ENCODE data around the gene NCS1. TPM values are rescaled to one million over a fixed set of nuclear protein-coding genes. Genes with fewer than 3 reads are reported as not detected.

Gene NCS1
- total RNA-seq, 1 donor: 0.27 TPM

DNA sequence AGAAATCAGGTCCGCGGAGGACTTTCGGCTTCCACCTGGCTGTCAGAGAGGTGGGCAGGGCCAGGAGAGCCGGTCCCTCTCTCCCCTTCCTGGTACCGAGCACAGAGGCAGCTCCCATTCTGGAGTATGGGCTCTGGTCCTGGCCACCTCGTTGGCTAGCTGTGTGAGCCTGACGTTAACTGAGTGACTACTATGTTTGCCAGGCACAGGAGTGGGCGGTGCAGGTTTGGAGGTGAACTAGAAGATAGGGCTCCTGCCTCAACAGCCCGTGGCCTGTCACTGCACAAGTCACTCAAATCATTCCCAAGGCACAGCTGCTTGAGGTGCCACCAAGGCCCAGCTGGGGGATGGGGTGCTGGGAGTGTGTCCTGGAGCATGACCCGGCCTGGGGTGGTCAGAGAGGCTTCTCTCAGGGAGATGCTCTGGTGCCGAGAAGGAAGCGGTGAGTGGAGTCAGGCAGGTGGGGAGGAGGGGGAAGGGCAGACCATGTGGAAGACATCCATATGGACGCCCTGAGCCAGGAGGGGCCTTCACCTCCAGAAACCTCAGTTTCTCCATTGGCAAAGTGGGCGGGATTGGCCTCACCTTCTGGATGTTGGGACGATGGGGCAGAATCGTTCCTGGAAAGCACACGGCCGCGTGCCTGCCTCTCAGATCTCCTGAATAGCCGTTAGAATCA, 39.5 kb downstream of the NCS1 start:
- DNase-seq (ENCODE audit: low read depth in 2 of 3, low spot score in 2 of 3): no peak

DNA sequence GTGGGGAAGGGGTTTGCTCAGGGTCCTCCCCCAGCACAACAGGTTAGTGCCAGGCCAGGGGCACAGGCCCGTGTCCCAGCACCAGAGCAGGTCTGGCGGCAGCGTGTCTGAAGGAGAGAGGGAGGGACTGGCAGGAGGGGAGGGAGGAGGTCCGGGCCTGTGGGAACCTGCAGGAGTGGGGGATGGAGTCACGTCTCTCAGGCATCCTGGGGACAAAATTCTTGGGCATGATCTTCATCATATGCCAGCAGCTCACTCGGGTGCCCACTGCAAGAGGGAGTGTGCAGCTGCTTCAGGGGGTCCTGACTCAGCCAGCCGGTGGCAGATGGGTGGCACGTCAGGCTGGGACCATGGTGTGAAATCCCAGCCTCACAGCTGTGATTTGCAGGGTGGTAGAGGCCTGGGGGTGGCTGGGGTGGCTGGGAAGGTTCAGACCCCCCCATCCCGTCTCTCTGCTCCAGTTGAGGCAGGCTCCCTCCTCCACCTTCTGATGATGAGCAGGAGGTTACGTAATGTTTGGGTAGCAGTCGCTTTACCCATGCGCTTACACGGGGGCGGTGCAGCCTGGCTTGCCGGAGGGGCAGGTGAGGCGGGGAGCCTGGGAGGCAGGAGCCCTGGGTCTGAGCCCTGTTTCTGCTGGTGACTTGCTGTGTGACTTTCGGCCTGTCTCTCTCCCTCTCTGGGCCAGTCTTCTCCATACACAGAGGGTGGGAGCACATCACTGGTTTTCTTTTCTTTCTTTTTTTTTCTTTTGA, 40.5 kb downstream of the NCS1 start:
- no peak for DNase-seq (ENCODE audit: low read depth in 2 of 3, low spot score in 2 of 3)

DNA sequence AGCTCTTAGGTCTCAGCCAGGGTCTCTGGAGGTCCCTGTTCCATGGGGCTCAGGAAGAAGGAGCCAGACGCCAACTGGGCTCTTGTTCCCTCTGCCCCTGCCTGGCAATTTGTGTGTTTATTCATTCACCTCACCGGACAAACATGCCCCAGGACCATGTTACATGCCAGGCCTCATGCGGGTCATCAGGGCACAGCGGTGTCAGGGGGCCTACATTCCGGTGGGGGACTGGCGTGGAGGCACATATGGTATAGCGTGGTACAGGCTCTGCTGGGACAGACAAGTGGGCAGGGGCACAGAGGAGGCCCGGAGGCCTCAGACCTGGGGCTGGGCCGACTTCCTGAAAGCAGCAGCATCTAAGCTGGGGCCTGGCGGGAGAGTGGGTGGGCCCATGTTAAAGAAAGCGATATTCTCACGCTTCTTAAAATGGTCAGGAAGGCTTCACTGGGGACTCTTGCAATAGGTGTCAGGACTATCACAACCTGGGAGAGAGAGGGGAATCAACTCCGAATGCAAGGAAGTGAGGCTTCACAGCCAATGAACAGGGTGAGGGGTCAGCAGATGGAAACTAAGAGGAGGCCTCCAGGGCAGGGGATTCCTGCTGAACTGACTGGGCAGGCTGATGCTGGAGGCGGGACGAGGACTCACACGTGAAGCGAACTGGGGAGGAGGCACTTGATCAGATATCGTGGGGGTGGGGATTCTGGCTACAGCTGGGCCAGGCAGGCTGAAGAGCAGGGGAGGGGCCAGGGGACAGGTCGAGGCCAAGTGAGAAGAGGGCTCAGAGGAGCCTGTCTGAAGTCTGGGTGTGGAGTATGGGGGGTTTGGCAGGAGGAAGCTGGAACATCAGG, 41.9 kb downstream of the NCS1 start:
- no peak for DNase-seq (ENCODE audit: low read depth in 2 of 3, low spot score in 2 of 3)

DNA sequence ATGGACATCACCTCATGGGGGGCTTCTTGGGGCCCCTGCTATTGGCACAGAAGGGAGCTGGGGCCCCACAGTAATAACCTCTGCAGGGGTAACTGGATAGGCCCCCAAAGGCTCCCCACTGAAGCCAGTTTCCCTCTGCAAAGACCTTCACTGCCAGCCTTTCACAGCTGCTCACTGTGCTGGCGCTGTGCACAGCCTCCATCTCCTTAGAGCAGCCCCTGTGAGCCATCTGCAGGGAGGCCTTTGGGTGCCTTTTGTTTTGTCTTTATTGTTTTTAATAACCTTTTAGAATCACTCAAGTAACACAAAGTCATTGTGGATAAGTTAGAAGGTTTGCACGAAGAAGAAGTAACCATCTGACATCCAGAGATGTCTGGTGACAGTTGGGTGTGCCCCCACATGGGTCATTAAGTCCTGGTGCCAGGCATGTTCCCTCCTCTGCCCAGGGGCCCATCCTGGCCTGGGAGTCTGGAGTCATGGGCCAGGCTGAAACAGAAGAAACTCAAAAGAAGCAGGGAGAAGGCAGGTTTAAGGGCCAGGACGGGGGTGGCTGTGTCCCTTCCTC, 42.7 kb downstream of the NCS1 start:
- DNase-seq (ENCODE audit: low read depth in 2 of 3, low spot score in 2 of 3): no peak

DNA sequence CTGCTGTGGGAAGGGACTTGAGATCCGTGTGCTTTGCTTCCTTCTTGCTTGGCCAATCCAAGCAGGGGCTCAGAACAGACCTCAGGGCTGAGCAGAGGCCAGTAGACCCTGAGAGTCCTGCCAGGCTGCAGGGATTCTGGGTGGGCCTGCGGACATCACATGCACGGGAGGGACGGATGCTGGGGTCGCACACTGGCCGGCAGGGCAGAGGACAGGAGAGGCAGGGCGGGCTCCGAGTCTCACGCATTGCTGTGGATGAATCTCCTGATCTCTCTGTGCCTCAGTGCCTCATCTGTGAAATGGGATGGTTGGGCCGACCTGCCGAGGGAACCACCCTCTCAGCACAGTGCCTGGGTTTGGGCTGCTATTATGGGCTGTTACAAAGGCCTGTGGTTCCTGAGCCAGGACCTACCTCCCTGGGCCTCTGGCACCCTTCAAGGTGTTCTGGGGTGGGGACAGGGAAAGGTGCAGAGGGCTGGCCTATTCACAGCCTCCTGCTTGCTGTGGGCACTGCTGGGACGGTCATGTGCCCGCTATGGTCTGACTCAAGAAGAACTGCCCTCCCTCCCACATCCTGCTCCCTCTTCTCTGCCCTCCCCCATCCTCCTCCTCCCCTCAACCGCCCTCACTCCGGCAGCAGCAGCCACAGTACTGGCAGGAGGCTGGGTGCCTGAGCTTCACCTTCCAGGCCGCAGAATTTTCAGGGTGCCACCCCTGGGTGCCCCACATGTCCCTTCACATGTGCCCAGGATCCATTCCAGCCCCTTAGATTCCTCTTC, 43.3 kb downstream of the NCS1 start:
- no peak for DNase-seq (ENCODE audit: low read depth in 2 of 3, low spot score in 2 of 3)

DNA sequence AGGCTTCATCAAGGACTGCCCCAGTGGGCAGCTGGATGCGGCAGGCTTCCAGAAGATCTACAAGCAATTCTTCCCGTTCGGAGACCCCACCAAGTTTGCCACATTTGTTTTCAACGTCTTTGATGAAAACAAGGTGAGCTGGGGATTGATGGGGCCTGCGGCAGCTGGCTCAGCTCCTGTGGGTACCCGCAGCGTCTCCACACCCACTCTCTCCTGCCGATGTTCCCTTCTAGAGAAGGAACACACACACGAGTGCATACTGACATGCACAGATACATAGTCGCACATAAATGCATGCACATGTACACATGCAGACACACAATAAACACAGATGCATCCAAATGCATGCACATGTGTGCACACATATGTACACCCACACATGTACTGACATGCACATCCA, 45.6 kb downstream of the NCS1 start:
- no peak for DNase-seq (ENCODE audit: low read depth in 2 of 3, low spot score in 2 of 3)

DNA sequence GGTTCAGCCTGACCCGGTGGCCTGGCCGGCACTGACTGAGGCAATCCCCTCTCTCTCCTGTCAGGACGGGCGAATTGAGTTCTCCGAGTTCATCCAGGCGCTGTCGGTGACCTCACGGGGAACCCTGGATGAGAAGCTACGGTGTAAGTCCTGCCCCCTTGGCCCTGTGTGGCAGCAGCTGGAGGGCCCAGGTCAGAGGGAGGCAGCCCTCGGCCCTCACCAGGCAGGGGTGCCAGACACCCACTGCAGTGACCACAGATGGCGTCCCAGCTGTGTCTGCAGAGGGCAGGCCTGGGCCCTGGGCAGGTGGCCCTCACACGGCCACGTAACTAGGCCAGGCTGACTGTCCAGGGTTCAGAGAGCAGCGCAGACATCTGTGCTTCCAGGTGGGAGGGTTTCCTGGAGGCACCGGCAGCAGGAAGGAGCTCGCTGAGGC, 47.5 kb downstream of the NCS1 start:
- no peak for DNase-seq (ENCODE audit: low read depth in 2 of 3, low spot score in 2 of 3)

DNA sequence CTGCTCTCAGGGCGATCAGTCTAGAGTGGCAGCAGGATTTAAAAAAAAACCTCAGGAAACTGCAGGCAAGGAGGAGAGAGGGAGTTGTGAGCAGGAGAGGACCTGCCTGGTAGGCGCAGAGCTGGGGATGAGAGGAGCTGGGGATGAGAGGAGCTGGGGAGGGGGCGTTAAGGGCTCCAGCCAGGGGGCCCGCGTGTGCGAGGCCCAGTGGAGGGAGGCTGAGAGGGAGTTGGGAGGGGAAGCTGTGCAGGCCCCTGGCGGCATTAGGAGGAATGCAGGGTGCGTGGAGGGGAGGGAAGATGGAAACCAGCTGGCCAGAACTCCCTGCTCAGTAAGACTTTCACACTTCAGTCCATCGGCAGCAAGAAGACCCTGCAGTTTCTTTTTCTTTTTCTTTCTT, 48.1 kb downstream of the NCS1 start:
- no peak for DNase-seq (ENCODE audit: low read depth in 2 of 3, low spot score in 2 of 3)

DNA sequence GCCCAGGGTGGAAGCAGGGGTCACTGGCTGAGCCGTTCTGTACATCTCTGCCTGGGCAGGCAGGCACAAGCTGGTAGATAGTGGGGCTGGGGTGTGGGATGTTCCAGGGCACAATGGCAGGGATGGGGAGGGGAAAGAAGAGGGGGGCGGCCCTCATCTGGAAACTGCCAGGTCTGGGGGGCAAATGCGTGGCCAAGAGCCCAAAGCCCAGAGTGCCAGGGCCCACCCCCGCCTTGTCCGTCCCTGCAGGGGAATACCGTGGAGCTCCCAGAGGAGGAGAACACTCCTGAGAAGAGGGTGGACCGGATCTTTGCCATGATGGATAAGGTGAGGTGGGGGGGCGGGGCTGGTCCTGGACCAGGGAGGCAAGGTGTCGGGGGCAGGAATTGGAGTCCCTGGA, 50.6 kb downstream of the NCS1 start:
- DNase-seq (ENCODE audit: low read depth in 2 of 3, low spot score in 2 of 3): no peak

DNA sequence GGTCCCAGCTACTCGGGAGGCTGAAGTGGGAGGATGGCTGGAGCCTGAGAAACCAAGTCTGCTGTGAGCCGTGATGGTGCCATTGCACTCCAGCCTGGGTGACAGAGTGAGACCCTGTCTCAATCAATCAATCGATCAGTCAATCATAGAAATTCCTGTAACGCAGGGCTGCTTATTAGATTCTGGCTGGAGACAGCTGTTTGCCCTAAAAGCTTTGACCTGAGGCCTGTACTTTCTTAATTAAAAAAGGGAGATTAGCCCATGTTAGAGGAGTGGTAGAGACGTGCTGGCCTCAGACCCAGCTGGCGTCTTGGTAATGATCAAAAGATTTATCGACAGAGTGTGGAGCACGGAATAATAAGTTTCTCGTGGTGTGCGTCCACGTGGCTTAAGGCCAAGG, 52.9 kb downstream of the NCS1 start:
- no peak for DNase-seq (ENCODE audit: low read depth in 2 of 3, low spot score in 2 of 3)

DNA sequence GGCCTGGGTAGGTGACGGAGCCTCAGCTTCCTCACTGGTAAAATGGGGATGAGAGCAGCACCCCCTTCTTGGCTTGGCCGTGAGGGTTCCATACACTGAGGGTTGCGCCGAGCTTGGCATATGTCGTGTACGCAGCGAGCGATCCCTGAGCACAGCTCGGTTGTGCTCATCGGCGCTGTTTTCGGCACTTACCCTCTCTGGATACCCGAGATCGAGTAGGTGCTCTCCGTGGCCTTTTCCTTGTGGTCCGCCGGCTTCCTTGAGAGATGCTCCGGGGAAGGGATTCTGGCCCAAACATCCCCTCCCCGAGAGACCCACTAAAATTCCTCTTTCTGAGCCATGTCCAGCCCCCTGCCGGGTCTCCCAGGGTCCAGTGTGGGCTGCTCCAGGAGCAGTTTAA, 53.4 kb downstream of the NCS1 start:
- DNase-seq (ENCODE audit: low read depth in 2 of 3, low spot score in 2 of 3): no peak

DNA sequence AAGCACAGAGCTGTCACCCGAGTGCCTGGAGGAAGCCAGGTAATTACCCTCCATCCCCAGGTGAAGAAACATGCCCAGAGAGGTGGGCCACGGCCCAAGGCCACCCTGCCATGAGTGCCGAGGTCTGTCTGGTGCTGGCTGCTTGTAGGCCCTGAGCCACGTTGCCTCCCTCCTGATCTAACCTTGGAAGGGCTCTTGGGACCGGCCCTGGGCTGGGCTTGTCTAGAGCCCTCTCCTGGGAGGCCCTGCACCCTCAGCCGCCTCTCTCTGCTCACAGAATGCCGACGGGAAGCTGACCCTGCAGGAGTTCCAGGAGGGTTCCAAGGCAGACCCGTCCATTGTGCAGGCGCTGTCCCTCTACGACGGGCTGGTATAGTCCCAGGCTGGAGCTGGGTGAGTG, 53.9 kb downstream of the NCS1 start:
- no peak for DNase-seq (ENCODE audit: low read depth in 2 of 3, low spot score in 2 of 3)

DNA sequence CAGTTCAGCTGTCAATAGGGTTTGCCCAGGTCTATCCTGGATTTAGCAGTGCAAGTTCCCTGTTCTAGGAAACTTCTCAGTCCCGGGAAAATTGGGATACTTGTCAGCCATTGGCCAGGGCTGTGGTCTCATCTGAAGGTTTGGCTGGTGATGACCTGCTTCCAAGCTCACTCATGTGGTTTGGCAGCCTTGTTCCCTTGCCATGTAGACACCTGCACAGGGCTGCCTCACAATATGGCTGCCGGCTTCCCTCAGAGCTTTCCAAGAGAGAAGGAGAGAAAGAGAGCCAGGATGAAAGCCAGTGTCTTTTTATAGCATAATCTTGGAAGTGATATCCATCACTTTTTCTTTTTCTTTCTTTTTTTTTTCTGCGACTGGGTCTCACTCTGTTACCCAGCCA, 55.6 kb downstream of the NCS1 start:
- no peak for DNase-seq (ENCODE audit: low read depth in 2 of 3, low spot score in 2 of 3)

DNA sequence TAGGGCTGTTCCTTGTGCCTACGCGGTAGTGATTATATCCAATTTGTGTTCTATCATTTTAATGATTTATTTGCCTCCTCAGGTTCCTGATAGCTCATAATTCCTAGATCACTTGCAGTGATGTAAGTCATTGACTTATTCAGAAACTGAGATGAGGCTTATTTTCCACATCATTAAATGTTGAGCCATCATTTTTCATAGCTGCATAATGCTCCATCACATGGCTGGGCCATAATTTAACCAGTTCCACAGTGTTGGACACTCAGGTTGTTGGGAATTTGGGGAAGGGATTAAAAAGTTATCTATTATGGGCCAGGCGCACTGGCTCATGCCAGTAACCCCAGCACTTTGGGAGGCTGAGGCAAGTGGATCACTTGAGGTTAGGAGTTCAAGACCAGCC, 57.6 kb downstream of the NCS1 start:
- no peak for DNase-seq (ENCODE audit: low read depth in 2 of 3, low spot score in 2 of 3)

DNA sequence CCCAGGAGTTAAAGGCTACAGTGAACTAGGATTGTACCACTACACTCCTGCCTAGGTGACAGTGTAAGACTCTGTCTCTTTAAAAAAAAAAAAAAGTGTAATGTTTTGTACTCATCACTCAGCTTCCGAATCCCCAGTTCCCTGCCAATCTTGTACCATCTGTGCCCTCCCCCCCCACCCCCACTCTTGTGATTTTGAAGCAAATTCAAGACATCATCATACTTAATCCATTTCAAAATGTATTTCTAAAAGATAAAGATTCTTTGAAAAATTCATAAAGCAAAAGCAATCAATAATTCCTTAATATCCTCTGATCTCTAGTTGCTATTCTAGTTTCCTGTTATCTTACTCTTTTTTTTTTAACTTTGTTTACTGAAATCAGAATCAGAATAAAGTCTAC, 58.4 kb downstream of the NCS1 start:
- no peak for DNase-seq (ENCODE audit: low read depth in 2 of 3, low spot score in 2 of 3)

DNA sequence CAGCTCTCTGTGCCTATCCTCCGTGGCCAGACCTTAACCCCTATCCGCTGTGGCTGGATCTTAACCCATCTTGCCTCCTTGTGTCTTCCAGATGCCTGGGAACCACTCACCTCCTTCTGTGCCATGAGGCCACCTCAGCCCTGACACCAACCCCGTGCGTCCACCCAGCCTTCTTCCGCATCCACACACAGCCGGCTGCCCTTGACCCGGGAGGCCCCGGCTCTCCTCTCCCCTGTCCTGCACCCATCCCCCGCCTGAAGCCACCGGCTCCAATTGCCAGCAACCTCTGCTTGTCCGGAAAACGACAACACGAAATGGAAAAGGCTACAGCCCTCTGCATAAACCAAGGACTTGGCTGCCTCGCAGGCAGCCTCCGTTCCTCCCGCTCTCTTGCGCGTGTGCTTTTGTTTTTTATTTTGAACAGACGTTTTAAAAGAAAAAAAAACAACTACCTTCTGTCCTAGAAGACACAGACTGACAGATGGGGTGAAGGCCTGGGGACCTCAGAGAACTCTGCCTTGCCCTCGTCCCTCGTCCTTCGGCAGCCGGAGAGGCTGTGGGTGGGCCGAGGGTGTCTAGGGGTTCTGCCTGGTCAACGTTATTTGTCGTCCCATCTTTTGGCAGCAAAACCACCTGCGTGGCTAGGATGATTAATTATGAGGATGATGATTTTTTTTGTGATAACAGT, 60.8 kb downstream of the NCS1 start:
- DNase-seq (ENCODE audit: low read depth in 2 of 3, low spot score in 2 of 3): no peak

DNA sequence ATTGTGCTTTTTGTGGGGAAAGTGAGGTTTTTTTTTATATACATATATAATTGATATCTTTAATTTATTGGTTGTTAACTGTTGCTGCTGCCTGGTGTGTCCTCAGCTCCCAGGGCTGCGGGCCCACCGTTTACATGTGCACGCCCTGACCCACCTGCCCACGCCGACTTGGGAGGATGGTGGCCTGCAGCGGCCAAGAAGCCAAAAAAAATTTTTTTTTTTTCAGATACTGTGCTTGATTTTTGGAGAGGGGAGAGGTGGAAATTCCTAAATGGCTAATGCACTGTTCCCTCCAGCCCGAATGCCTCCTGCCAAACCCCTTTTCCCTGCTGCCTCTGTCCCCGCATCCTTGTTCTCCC, 61.4 kb downstream of the NCS1 start:
- no peak for DNase-seq (ENCODE audit: low read depth in 2 of 3, low spot score in 2 of 3)

DNA sequence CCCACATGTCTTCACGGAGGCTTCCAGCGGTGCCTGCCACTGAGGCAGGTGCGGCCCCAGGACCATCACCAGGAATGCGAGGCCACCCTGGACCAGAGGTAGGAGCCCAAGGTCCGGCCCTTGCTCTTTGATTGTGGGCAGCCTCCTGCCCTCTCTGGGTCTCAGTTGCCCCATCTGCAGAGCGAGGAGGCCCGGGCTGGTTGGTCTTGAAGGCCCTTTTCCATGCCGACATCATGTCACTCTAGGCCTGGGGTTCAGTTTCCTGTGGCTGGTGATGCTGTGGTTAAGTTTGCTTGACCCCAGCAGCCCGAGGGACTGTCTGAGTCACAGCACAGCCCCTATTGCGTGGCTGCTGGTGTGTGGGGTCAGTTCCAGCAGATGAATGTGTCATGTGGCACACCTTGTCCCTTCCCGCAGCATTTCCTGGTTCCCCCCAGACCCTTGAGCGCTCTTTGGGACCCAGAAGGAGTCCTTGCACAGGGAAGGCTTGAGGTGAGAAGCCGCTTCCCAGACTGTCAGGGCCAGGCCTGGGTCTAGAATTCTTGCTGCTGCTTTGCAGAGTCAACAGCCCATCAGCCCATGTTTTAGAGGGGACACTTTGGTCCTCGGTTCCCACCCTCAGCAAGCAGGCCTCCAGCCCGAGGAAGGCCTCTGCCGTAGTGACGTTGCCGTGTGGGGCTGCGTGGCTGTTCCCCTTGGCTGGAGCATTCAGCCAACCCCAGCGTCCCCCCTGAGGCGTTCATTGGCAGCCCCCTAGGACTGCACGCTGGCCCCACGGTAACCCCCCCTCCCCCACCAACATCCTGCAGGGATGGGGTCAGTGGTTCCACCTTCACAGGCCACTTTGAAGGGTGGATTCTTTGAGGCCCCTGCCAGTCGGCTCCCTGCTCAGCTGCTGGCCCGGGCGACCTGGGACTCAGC, 62.4 kb downstream of the NCS1 start:
- no peak for DNase-seq (ENCODE audit: low read depth in 2 of 3, low spot score in 2 of 3)

All from hematopoietic multipotent progenitor cell (in vitro differentiated cells).